Psoas muscle (tissue), 8 donors: ENCODE data around the gene LYPLA2. TPM values are rescaled to one million over a fixed set of nuclear protein-coding genes. Genes with fewer than 3 reads are reported as not detected.

Experiments
- ATAC-seq, 4 donors: fragments of 200-7000 bp; cut with Tn5 transposase; one replicate each; pipeline ENCODE4 v1.9.1; 2020; ENCODE audit warnings: moderate library complexity in 3 of 4, mild to moderate bottlenecking in 2 of 4
- DNase-seq, 2 donors: peaks; one replicate each; pipeline ENCODE4 v3.0.0-alpha.2; 2020
- H3K27ac ChIP-seq: fragments of 200-600 bp; one replicate; pipeline ENCODE4 v1.8.0; 2022
- H3K27me3 ChIP-seq, 3 donors: fragments of 200-600 bp in 1 of 3; one replicate each; pipeline versions ENCODE4 v1.6.1 to v1.8.0; 2013 to 2022; ENCODE audit warnings: low read length in 2 of 3, mild to moderate bottlenecking in 2 of 3, moderate library complexity in 1 of 3; ENCODE audit not compliant: insufficient read depth in 3 of 3
- H3K36me3 ChIP-seq, 2 donors: fragments of 200-600 bp in 1 of 2; one replicate each; pipeline versions ENCODE4 v1.6.1 to v1.8.0; 2013 to 2022; ENCODE audit warnings: low read depth in 1 of 2, mild to moderate bottlenecking in 1 of 2, moderate library complexity in 1 of 2; ENCODE audit not compliant: insufficient read depth in 1 of 2
- H3K4me1 ChIP-seq: fragments of 200-600 bp; one replicate; pipeline ENCODE4 v1.8.0; 2022
- H3K4me3 ChIP-seq: fragments of 200-600 bp; one replicate; pipeline ENCODE4 v1.8.0; 2022; ENCODE audit warnings: mild to moderate bottlenecking
- H3K9me3 ChIP-seq: fragments of 200-600 bp; one replicate; pipeline ENCODE4 v1.8.0; 2022
- WGBS, 3 donors: extraction: QIAGEN DNeasy Blood & Tissue Kit; methylation state at CpG; one replicate each; pipeline versions ENCODE4 v1.1.6 to v1.1.7; 2013; 5-methylcytosine and 5-hydroxymethylcytosine counted together
- intact Hi-C, 2 donors: fragments of 100-400 bp; cut with DNase I; formaldehyde crosslinking; loops; one replicate each; pipeline versions ENCODE4 v1.11.0 to v1.14.2; 2022
- long read RNA-seq, 2 donors: library from polyadenylated mRNA; unstranded; transcript quantifications; one replicate each; pipeline ENCODE4 v2.0.0, GENCODE V29; 2021
- polyA plus RNA-seq, 3 donors: library from polyadenylated mRNA; stranded (reverse); fragments of 200-250 nt; gene quantifications; one replicate each; pipeline ENCODE4 v1.2.3, GENCODE V29; 2013
- total RNA-seq, 4 donors: library from RNA; stranded (reverse); fragmentation: NEBNext Ultra II Directional in 2 of 4; extraction: Animal tissue kit (Norgen Biotek cat#: 25700) in 2 of 4; gene quantifications; one replicate each; pipeline versions ENCODE4 v1.2.1 to v1.2.4, GENCODE V29; 2021 to 2023
- TF ChIP-seq, protein P1 (sequence below): fragments of 200-600 bp; IDR thresholded peaks from one replicate; pipeline ENCODE4 v1.8.0; 2022; ENCODE audit warnings: antibody characterized with exemption
- donor health status: healthy with polysubstance abuse.
- donor health status: DM: no; HTN: no; CAD: no; lungs with moderate emphysema.
- donor health status: Bipolar disorder and iron deficiency.
- donor health status: healthy.
- donor health status: DM: yes; HTN: yes; CAD: no.
- donor health status: DM: no; HTN: no; CAD: no.
- donor health status: DM: no; HTN: no; CAD: no.
- donor health status: DM: yes; HTN: yes; CAD: no.

Gene LYPLA2
- total RNA-seq (10 to 100 TPM; 24.0 to 35.2 (median 28.6) TPM), polyA plus RNA-seq (10 to 100 TPM; 37.0 to 97.6 (median 43.3) TPM)
- long read RNA-seq, donor 1, transcript LYPLA2-205 (10 exons, 1,810 nt): major isoform, 14 of 23 reads
- long read RNA-seq, donor 1, partial matches to known transcripts: 3 of 23 reads
- long read RNA-seq, donor 1, other reads (novel, unspliced or antisense): 6 of 23 reads
- long read RNA-seq, donor 2, transcript LYPLA2-205 (10 exons, 1,810 nt): major isoform, 57 of 78 reads
- long read RNA-seq, donor 2, partial matches to known transcripts: 4 of 78 reads
- long read RNA-seq, donor 2, other reads (novel, unspliced or antisense): 17 of 78 reads

DNA sequence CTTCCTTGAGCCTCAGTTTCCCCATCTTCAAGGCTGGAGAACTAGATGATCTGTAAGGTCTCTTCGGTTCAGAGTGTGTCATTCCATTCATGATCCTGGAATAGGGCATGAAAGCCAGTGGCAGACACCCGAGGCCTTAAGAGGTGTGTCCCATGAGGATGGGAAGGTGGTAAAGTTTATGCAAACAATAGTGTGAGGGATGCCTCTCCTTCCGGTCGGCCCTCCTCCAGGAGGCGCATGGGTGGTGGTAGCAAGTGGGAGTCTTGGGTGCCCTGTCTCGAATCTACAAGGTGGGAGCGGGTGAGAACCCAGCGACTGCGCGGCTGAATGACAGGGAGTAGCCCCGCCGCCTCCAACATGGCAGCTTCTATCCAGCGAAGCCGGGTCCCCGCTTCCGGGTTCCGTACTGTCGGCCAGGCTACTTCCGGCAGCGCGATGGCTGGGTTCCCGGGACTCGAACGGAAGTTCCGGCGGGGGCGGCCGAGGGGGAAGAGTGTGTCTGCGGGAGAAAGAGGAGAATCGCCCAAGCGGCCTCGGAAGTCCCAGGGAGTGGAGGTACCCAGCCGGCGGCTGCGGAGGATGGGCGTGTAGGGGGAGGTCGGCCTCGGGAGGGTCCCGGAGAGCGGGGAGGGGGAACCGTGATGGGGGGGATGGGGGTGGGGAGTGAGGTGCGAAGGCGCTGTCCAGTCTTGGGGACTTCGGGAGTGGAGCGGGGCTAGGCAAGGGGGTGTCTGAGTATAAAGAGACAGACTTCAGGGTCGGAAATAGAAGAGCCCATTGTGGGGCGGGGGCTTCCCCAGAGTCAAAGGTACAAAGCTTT lies at the start of gene LYPLA2:
Gene LYPLA2, plus strand, starts transcription at position 450 of the 820 bp plus-strand sequence. CDS start 1,538 bp downstream, outside the sequence.
- Histone ChIP-seq H3K27me3 (no peaks in the 10 kb centered on the region), H3K27ac (peak within 1 kb of the TSS; percentile 71), H3K4me3 (peak within 1 kb of the TSS; percentile 89), H3K36me3 (peaks cover 4 to 44% of the 10 kb centered on the region in 2 donors), H3K9me3 (no peaks in the 10 kb centered on the region), H3K4me1 (peaks cover 21% of the 10 kb centered on the region)
- TF ChIP-seq, protein P1, sequence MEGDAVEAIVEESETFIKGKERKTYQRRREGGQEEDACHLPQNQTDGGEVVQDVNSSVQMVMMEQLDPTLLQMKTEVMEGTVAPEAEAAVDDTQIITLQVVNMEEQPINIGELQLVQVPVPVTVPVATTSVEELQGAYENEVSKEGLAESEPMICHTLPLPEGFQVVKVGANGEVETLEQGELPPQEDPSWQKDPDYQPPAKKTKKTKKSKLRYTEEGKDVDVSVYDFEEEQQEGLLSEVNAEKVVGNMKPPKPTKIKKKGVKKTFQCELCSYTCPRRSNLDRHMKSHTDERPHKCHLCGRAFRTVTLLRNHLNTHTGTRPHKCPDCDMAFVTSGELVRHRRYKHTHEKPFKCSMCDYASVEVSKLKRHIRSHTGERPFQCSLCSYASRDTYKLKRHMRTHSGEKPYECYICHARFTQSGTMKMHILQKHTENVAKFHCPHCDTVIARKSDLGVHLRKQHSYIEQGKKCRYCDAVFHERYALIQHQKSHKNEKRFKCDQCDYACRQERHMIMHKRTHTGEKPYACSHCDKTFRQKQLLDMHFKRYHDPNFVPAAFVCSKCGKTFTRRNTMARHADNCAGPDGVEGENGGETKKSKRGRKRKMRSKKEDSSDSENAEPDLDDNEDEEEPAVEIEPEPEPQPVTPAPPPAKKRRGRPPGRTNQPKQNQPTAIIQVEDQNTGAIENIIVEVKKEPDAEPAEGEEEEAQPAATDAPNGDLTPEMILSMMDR: no peak
- DNase-seq: peak; percentile 95 to 97
- ATAC-seq: peak; percentile 89 to 95 (median 91)
- 1% methylated on average over 44 to 47 of the region's 47 CpGs for WGBS, 3 donors
- intact Hi-C loops: no loop called here

DNA sequence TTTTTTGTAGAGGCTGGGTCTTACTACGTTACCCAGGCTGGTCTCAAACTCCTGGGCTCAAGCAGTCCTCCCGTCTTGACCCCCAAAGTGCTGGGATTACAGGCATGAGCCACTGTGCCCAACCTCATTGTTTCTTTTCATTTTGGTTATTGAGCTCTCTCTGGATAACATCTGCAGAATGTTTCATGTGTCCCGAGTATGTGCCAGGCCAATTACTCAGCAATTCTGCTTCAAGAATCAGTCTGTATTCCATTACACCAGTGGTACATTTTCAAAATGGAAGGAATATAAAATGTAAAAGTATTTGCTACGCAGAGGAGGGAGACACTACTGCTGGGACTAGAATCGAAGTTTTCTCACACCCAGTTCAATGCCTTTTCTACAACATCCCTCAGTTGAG lies 49.3 kb upstream of the LYPLA2 start:
- Histone ChIP-seq H3K9me3 (no peaks in the 10 kb centered on the region), H3K27me3 (no peaks in the 10 kb centered on the region), H3K4me1 (peaks cover 23% of the 10 kb centered on the region), H3K27ac (no peak overlapping the region), H3K4me3 (no peak overlapping the region), H3K36me3 (peaks cover 0 to 2% of the 10 kb centered on the region in 2 donors)
- no peak for ATAC-seq
- WGBS, 3 donors: 68 to 77% (median 72%) methylated on average over 5 of the region's 5 CpGs
- TF ChIP-seq, protein P1: no peak
- no peak for DNase-seq
- intact Hi-C loops: loop anchor here (2.0 to 10.0 kb wide), 2 partner anchors 47 to 49 kb away; partner anchors contain the start of gene RPL11 (in 1 of the 2)

DNA sequence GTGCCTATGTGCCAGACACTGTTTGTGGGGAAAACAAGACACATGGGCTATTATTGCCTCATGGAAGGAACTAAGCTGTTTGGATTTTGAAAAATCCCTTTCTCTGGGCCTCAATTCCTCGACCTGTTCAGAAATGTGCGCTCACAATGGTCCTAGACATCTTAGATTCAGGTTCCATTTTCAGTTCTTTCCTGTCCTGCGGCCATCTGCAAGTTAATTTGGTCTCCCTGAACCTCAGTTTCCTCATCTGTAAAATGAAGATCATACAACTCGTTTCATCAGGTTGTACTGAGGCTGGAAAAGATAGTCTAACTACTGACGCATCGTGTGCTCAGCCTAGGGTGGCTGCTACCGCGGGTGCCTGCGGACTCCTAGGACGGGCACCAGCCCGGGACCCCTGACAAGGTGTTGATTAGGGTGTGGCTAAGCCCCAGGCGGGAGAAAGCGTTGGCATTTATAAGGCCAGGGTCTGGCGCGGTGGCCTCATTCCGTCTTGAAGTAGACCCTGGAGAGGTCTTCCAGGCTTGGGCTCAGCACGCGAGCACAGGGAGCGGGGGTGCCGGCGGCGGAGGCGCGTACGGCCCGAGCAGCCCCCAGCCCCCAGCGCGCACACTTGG lies 48.2 kb upstream of the LYPLA2 start:
- TF ChIP-seq, protein P1: no peak
- H3K36me3 ChIP-seq: peaks cover 2 to 7% of the 10 kb centered on the region in 2 donors
- no peaks in the 10 kb centered on the region for H3K9me3 ChIP-seq
- WGBS, 3 donors: 10 to 15% (median 10%) methylated on average over 19 to 28 of the region's 28 CpGs
- DNase-seq: peak in 1 of 2 donors; percentile 59
- peaks cover 33% of the 10 kb centered on the region for H3K4me1 ChIP-seq
- peak overlapping the region; percentile 91 for H3K27ac ChIP-seq
- H3K4me3 ChIP-seq: peak overlapping the region; percentile 91
- H3K27me3 ChIP-seq: no peaks in the 10 kb centered on the region
- peak; percentile 11 to 39 (median 32) for ATAC-seq
- intact Hi-C loops: loop anchor here (2.0 to 10.0 kb wide), 2 partner anchors 48 to 50 kb away; partner anchors contain the start of gene RPL11 (in 1 of the 2)

DNA sequence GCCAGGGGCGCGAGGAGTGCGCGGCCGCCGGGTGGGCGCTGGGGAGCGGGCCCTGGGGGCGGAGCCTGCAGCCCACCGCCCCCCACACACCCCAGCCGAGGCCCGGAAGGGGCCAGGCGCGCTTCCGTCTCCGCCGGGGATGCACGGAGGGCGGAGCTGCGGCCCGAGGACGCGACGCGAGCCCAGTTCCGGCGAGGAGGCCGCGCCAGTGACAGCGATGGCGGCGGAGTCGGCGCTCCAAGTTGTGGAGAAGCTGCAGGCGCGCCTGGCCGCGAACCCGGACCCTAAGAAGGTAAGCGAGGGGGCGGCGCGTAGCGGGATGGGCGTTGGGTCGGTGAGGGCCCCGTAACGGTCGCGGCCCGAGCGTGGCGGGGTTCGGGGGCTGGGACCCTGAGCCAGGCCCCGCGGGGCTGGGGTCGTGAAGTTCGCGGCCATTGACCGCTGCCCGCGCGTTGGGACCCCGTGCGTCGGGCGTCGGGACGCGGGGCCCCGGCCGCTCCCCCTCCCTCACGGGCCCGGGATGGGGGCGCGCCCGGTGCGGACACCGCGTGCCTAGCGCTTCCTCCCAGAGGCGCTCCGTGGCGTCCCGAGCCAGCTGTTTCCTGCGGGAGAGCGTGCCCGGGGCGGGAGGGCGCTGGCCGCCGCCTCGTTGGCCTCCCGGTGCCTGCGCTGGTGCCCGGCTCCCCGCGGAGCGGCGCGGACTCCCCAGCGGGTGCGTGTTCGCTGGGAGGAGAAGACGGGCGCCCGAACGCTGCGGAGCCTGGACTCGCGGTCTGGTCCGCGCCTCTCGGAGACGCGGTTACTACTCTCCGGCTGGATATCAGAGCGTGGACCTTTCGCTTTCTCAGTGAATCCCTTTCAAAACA lies 47.4 kb upstream of the LYPLA2 start, which contains the start of gene ELOA:
Gene ELOA, plus strand, starts transcription at position 185 of the 866 bp plus-strand sequence. Its CDS starts 33 bp downstream, at position 218.
- TF ChIP-seq, protein P1: no peak
- Histone ChIP-seq H3K27ac (peak within 1 kb of the TSS; percentile 91), H3K36me3 (peaks cover 2 to 7% of the 10 kb centered on the region in 2 donors), H3K4me1 (peaks cover 38% of the 10 kb centered on the region), H3K9me3 (no peaks in the 10 kb centered on the region), H3K4me3 (peak within 1 kb of the TSS; percentile 91), H3K27me3 (no peaks in the 10 kb centered on the region)
- intact Hi-C loops: loop anchor here (2.0 to 10.0 kb wide), 2 partner anchors 49 to 51 kb away; partner anchors contain the start of gene RPL11 (in 1 of the 2)
- DNase-seq (peak; percentile 80 to 89), ATAC-seq (peak; percentile 92 to 93 (median 92))
- WGBS, 3 donors: 0 to 1% (median 0%) methylated on average over 50 to 118 of the region's 119 CpGs
